HUES64 (cell line): ENCODE results near the gene PLET1.

Source experiments
- H3K27ac ChIP-seq: 2 replicates; pipeline ENCODE4 v1.7.0; 2013; ENCODE audit warnings: low read depth, low read length, inconsistent platforms
- H3K27me3 ChIP-seq: 2 replicates; pipeline ENCODE4 v1.6.1; 2013; ENCODE audit warnings: mild to moderate bottlenecking, low read length; ENCODE audit not compliant: insufficient read depth
- H3K36me3 ChIP-seq: 2 replicates; pipeline ENCODE4 v1.6.1; 2013; ENCODE audit warnings: mild to moderate bottlenecking, low read length; ENCODE audit not compliant: insufficient read depth
- H3K4me1 ChIP-seq: 2 replicates; pipeline ENCODE4 v1.6.1; 2013; ENCODE audit warnings: mild to moderate bottlenecking, low read length, moderate library complexity; ENCODE audit not compliant: insufficient read depth
- H3K4me3 ChIP-seq: 2 replicates; pipeline ENCODE4 v1.5.1; 2013; ENCODE audit warnings: mild to moderate bottlenecking, low read length, moderate library complexity
- H3K9ac ChIP-seq: 2 replicates; pipeline ENCODE4 v1.6.1; 2013; ENCODE audit warnings: mild to moderate bottlenecking, low read depth, low read length
- H3K9me3 ChIP-seq: 2 replicates; pipeline ENCODE4 v1.6.1; 2013; ENCODE audit warnings: low read depth, low read length; ENCODE audit not compliant: insufficient read depth
- WGBS: fragments of 150-250, 120-280 bp; methylation state at CpG from one replicate; pipeline ENCODE4 v1.1.7; 2013; ENCODE audit warnings: missing lambda C conversion rate; 5-methylcytosine and 5-hydroxymethylcytosine counted together

The PLET1 gene

DNA sequence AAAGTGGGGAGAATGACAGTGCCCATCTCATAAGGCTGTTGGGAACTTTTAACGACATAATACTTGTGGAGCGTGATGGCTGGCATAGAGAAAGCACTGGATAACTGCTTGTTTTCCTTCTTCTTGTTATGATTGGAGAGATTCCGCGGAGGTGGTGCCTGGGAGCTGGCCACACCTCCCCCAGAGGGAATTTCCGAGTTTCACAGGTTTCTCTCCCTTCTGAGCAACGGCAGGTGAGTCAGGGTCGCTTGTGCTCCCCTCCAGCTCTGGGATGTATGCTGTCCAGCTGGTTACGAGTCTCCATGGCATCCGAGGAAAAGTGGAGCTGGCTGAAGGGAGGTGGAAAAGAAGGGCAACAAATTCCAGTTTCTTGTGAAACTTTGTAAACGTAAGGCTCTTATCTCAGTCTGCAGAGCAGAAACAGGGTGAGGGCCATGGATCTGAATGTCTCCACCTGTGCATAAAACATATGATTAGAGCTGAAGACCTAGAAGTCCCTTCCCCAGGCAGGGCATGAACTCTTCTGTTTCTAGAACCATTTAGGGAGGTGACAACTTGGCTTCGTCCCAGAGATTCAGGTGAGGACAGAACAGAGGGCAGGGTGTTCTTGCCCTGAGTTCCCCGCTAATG, 10.0 kb upstream of the PLET1 start:
- WGBS: 73% methylated on average over 12 of the region's 12 CpGs
- no peak overlapping the region for H3K9ac ChIP-seq
- no peaks in the 10 kb centered on the region for H3K9me3 ChIP-seq
- no peak overlapping the region for H3K27ac ChIP-seq
- H3K4me3 ChIP-seq: no peak overlapping the region
- H3K36me3 ChIP-seq: no peaks in the 10 kb centered on the region
- no peaks in the 10 kb centered on the region for H3K27me3 ChIP-seq
- 0 out of 2 replicates have a peak, but pooled peaks cover 5% of the 10 kb centered on the region for H3K4me1 ChIP-seq

DNA sequence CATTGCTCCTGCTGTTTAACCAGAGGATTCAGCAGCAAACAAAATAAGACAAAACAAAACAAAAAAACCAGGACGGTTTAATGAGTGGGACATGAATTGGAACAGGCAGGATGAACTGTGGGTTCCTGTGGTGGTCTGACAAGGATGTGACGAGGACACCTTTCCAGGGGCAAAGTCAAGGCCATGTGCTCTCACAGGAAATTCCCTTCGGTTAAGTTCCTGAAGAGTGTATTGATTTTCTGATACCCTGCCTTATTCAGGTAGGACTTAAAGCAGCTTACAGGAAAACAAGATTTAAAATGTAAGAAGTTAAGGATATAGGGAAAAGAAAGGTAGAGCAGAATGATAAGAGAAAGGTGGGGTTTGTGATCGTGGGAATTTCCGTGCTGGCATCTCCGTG, 8.5 kb upstream of the PLET1 start:
- Histone ChIP-seq H3K9me3 (no peaks in the 10 kb centered on the region), H3K4me1 (no peaks in the 10 kb centered on the region), H3K9ac (no peak overlapping the region), H3K27ac (no peak overlapping the region), H3K4me3 (no peak overlapping the region), H3K36me3 (no peaks in the 10 kb centered on the region), H3K27me3 (no peaks in the 10 kb centered on the region)
- WGBS: 72% methylated on average over 6 of the region's 6 CpGs

DNA sequence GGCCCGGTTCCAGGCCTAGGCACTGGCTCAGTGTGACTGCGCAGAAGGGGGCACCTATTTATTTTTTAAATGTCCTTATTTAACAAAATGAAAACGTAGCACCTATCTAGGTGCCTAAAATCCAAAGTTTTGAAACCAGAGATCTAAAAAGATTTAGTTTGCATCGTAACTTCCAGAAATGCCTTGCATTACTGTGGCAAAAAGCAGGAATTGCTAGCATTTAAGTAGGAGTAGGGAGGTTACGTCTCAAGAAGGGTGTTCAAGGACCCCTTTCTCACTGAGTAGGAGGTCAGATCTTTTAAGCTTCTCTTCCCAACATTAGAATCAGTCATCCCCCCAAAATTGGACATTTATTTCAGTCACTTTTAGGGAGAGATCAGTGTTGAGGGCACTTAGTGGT, 7.7 kb upstream of the PLET1 start:
- WGBS: 96% methylated on average over 4 of the region's 5 CpGs
- H3K36me3 ChIP-seq: no peaks in the 10 kb centered on the region

DNA sequence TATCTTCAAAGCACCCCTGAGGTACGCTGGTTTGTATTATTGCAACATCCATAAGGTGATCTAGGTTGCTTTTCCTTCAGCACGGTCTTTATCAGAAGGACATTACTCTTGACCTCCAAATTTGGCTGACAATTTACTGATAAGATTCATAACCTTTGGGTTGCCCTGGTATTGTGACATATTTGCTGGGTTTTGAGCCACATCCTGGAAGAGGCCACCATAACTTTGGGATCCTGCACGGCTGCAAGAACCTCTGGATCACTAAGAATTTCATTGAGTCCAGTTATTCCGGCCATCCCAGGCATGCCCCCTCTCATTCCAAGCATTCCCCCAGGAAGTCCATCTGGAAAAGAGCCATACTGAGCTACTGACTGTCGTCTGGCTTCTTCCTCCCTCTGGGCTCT, 6.5 kb upstream of the PLET1 start:
- 83% methylated on average over 5 of the region's 5 CpGs for WGBS
- no peak overlapping the region for H3K4me3 ChIP-seq
- no peak overlapping the region for H3K27ac ChIP-seq
- no peak overlapping the region for H3K9ac ChIP-seq
- H3K36me3 ChIP-seq: no peaks in the 10 kb centered on the region
- no peaks in the 10 kb centered on the region for H3K9me3 ChIP-seq
- H3K27me3 ChIP-seq: no peaks in the 10 kb centered on the region
- no peaks in the 10 kb centered on the region for H3K4me1 ChIP-seq

More for the DNA sequence above, 7.7 kb upstream of the PLET1 start:
- H3K9ac ChIP-seq: no peak overlapping the region
- no peaks in the 10 kb centered on the region for H3K27me3 ChIP-seq
- no peak overlapping the region for H3K27ac ChIP-seq
- H3K9me3 ChIP-seq: no peaks in the 10 kb centered on the region
- no peak overlapping the region for H3K4me3 ChIP-seq
- no peaks in the 10 kb centered on the region for H3K4me1 ChIP-seq

- WGBS: 92% methylated on average over 3 of the region's 3 CpGs
- no peak overlapping the region for H3K27ac ChIP-seq
- H3K9me3 ChIP-seq: no peaks in the 10 kb centered on the region
- H3K27me3 ChIP-seq: no peaks in the 10 kb centered on the region
- H3K9ac ChIP-seq: no peak overlapping the region
- H3K36me3 ChIP-seq: no peaks in the 10 kb centered on the region
- H3K4me3 ChIP-seq: no peak overlapping the region
- no peaks in the 10 kb centered on the region for H3K4me1 ChIP-seq
Measured at GRCh38 chr11:112266410-112266778, 5.7 kb upstream of the PLET1 start.

GRCh38 chr11:112265659-112266409, 5.2 kb upstream of the PLET1 start:
- H3K36me3 ChIP-seq: no peaks in the 10 kb centered on the region
- H3K9ac ChIP-seq: no peak overlapping the region
- H3K4me1 ChIP-seq: no peaks in the 10 kb centered on the region
- no peaks in the 10 kb centered on the region for H3K9me3 ChIP-seq
- 67% methylated on average over 11 of the region's 11 CpGs for WGBS
- H3K4me3 ChIP-seq: no peak overlapping the region
- H3K27ac ChIP-seq: no peak overlapping the region
- no peaks in the 10 kb centered on the region for H3K27me3 ChIP-seq

DNA sequence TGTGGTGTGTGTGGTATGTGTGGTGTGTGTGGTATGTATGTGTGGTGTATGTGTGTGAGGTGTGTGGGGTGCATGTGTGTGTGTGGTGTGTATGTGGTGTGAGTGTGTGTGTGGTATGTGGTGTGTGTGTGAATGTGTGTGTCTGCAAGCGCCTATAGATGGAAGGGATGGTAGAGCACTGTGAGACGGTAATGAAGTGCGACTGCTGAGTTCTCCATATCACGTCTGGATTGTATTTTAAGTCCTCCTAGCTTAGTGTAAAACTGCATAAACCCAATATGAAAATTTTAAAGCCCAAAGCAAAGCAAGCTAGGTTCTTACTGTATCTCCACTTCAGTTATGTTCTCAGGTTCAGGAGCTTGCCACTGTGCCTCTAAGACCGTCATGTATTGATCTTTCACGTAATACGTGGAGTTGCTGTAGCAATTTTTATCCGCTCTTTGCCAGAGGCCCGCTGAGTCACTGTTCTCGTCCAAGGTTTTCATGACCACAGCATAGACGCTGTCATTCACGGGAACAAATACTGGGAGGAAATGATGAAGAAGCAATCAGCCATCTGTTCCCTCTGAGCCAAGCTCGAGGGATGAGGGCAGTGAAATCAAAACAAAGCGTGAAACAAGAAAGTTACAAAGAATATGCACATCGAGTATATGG, 5.5 kb downstream of the PLET1 start:
- H3K27me3 ChIP-seq: no peaks in the 10 kb centered on the region; the same call in 1 of the 2 replicates
- H3K9me3 ChIP-seq: no peaks in the 10 kb centered on the region
- H3K36me3 ChIP-seq: no peaks in the 10 kb centered on the region
- H3K9ac ChIP-seq: no peak overlapping the region
- 92% methylated on average over 15 of the region's 15 CpGs for WGBS
- H3K27ac ChIP-seq: no peak overlapping the region
- H3K4me3 ChIP-seq: no peak overlapping the region
- H3K4me1 ChIP-seq: no peaks in the 10 kb centered on the region

GRCh38 chr11:112253605-112254242, 6.9 kb downstream of the PLET1 start:
- Histone ChIP-seq H3K27ac (no peak overlapping the region), H3K27me3 (no peaks in the 10 kb centered on the region; the same call in 1 of the 2 replicates), H3K9ac (no peak overlapping the region), H3K9me3 (no peaks in the 10 kb centered on the region), H3K4me1 (no peaks in the 10 kb centered on the region), H3K4me3 (no peak overlapping the region), H3K36me3 (no peaks in the 10 kb centered on the region)
- 93% methylated on average over 3 of the region's 3 CpGs for WGBS

- 93% methylated on average over 6 of the region's 8 CpGs for WGBS
- no peaks in the 10 kb centered on the region for H3K9me3 ChIP-seq
- no peak overlapping the region for H3K9ac ChIP-seq
Measured at GRCh38 chr11:112249871-112250610, 10.6 kb downstream of the PLET1 start.

GRCh38 chr11:112248201-112248600, 12.5 kb downstream of the PLET1 start:
- H3K4me1 ChIP-seq: no peaks in the 10 kb centered on the region
- H3K9ac ChIP-seq: no peak overlapping the region
- no peaks in the 10 kb centered on the region; the same call in 1 of the 2 replicates for H3K36me3 ChIP-seq
- WGBS: 96% methylated on average over 2 of the region's 2 CpGs
- H3K9me3 ChIP-seq: peaks cover 4% of the 10 kb centered on the region; the same call in 1 of the 2 replicates
- H3K27ac ChIP-seq: no peak overlapping the region
- no peaks in the 10 kb centered on the region; the same call in 1 of the 2 replicates for H3K27me3 ChIP-seq
- no peak overlapping the region for H3K4me3 ChIP-seq

More at GRCh38 chr11:112249871-112250610, 10.6 kb downstream of the PLET1 start:
- no peak overlapping the region for H3K27ac ChIP-seq
- no peaks in the 10 kb centered on the region for H3K4me1 ChIP-seq
- no peaks in the 10 kb centered on the region; the same call in 1 of the 2 replicates for H3K27me3 ChIP-seq
- no peaks in the 10 kb centered on the region for H3K36me3 ChIP-seq
- no peak overlapping the region for H3K4me3 ChIP-seq
